ENCODE measurements around the gene BCAS3.

The BCAS3 gene

DNA sequence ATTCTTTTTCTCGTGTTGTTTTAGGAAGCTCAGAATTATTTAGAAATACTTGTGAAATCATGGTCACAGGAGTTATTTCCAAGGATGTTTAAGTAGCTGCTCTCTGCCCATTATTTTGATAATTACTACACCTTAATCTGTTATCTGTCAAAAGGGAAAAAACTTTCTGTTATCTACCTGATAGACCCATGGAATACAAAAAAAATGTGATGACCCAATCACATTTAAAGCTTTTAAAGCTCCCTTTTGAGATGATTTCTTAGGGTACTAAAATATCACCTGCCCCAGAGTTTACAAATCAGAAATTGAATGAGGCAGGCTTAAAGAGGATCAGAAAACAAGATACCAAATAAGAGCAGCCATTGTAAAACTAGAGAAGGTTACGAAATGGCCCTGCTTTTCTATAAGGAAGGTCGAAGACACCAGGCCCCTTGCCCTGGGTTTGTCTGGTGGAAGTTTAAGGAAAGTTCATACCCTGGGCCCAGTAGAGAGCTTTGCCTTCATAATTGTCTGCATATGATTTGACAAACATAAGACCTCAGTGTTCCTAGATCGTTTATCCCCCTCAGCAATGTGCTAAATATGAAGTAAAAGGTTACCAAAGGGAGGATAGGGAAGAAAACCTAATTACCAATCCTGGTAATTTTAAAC lies 572.1 kb downstream of the BCAS3 start:
- TF ChIP-seq, protein P1, sequence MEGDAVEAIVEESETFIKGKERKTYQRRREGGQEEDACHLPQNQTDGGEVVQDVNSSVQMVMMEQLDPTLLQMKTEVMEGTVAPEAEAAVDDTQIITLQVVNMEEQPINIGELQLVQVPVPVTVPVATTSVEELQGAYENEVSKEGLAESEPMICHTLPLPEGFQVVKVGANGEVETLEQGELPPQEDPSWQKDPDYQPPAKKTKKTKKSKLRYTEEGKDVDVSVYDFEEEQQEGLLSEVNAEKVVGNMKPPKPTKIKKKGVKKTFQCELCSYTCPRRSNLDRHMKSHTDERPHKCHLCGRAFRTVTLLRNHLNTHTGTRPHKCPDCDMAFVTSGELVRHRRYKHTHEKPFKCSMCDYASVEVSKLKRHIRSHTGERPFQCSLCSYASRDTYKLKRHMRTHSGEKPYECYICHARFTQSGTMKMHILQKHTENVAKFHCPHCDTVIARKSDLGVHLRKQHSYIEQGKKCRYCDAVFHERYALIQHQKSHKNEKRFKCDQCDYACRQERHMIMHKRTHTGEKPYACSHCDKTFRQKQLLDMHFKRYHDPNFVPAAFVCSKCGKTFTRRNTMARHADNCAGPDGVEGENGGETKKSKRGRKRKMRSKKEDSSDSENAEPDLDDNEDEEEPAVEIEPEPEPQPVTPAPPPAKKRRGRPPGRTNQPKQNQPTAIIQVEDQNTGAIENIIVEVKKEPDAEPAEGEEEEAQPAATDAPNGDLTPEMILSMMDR (IDR thresholded peaks at IDR 0.05): no peak
- TF ChIP-seq ZFX (IDR thresholded peaks at IDR 0.05; ENCODE audit: borderline replicate concordance): no peak
- H3K27ac ChIP-seq: no peak overlapping the region

- H3K27ac ChIP-seq: no peak overlapping the region
- TF ChIP-seq, protein P1 (IDR thresholded peaks at IDR 0.05): no peak
- TF ChIP-seq ZFX (IDR thresholded peaks at IDR 0.05; ENCODE audit: borderline replicate concordance): no peak
These were observed 572.8 kb downstream of the BCAS3 start for GRCh38 chr17:61250335-61250890.

DNA sequence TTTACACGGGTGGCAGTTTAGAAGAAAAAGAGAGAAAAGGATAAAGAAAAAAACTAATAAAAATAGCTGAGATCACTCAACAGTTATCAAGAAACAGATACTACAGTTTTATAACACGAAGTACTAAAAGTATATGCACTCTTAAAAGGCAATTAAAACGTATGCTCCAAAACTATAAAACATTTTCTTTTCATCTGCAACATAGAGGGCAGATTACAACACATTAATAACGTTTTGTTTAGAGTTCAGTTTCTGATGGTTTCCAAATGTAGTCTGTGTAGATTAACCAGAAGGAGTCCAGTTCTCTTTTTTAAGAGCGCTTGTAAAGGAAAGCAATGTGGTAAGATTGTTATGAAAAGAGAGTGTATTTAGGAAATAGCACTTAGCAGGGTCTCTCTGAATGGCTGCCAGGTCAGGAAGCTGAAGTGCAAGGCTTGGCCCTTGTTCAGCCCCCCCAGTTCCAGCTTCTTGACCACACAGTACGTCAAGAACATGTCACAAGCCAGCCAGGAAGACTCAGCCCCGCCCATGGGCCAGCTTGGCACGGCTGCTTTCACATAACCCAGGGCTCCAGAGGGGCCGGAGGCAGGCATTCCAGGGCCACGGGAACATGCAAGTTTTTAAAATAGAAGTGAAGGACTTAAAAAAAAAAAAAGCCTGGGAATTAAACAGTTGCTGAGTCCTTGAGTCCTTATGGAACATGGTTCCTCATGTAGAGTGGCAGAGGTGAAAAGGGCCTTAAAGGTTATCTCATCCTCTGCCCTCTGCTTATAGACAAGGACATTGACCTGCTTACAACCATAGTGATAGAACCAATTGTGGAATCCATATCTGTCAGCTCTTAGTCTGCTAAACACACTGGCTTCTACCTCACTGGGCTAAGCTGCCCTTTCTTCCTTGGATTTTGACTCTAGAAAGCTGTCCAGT lies 574.6 kb downstream of the BCAS3 start:
- TF ChIP-seq, protein P1 (IDR thresholded peaks at IDR 0.05): no peak
- TF ChIP-seq ZFX (IDR thresholded peaks at IDR 0.05; ENCODE audit: borderline replicate concordance): no peak
- H3K27ac ChIP-seq: no peak overlapping the region

GRCh38 chr17:61253362-61253761 lies 575.7 kb downstream of the BCAS3 start:
- no peak overlapping the region for H3K27ac ChIP-seq
- TF ChIP-seq, protein P1 (IDR thresholded peaks at IDR 0.05): no peak
- no peak for TF ChIP-seq ZFX (IDR thresholded peaks at IDR 0.05; ENCODE audit: borderline replicate concordance)

DNA sequence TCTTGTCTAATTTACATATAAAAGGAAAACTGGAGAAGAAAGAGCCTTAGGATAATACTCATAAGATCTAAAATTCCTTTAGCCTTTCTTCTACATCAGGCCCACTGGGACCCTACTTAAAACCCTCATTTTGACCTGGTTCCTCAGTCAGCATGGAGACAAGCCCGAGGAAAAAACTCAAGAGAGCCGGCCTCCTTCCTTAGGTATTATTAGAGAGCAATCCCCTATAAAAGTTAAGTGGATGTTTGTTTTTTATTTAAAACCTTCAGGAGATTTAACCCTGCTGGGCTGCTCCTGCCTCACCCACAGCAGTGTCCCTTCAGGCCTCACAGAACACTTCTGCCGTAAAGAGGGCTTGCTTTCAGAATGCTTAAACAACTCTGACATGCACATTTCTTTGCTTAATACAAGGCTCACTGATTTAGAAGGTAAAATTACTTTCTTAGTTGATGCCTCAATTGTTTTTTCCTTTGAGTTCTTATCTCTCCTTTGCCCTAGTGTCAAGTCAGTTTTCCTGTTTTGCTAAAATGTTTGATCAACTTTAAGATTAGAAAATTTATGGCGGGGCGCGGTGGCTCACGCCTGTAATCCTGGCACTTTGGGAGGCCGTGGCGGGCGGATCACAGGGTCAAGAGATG lies 576.4 kb downstream of the BCAS3 start:
- H3K27ac ChIP-seq: no peak overlapping the region
- no peak for TF ChIP-seq ZFX (IDR thresholded peaks at IDR 0.05; ENCODE audit: borderline replicate concordance)
- TF ChIP-seq, protein P1 (IDR thresholded peaks at IDR 0.05): no peak

GRCh38 chr17:61254904-61255303 lies 577.3 kb downstream of the BCAS3 start:
- TF ChIP-seq, protein P1 (IDR thresholded peaks at IDR 0.05): no peak
- no peak for TF ChIP-seq ZFX (IDR thresholded peaks at IDR 0.05; ENCODE audit: borderline replicate concordance)
- no peak overlapping the region for H3K27ac ChIP-seq
